IMR-90 (cell line): ENCODE measurements around the gene LAIR2. TPM values are rescaled to one million over a fixed set of nuclear protein-coding genes. Genes with fewer than 3 reads are reported as not detected.
A peak's percentile ranks its signal among the peaks of the same experiment; 100 is the strongest.

Experiments used
- ATAC-seq: fragments of 200-7000 bp; cut with Tn5 transposase; 2 replicates; pipeline ENCODE4 v1.9.1; 2020; ENCODE audit warnings: low read depth, mild to moderate bottlenecking, moderate library complexity
- BruUV-seq: library from RNA; stranded (reverse); fragments of 400-500 nt; replicated peaks from 2 replicates; lab custom pipeline; 2021; lab: Mats Ljungman, UMichigan
- CTCF ChIA-PET: fragments of 300-600 bp; formaldehyde crosslinking; extraction: SDS; loops from one replicate; lab custom pipeline; 2021; ENCODE audit warnings: antibody characterized with exemption; lab: Yijun Ruan, JAX
- POLR2A ChIA-PET: fragments of 300-600 bp; sonication (Branson Sonifier 250); formaldehyde crosslinking; loops from one replicate; lab custom pipeline; 2022; ENCODE audit warnings: antibody characterized with exemption; ENCODE audit not compliant: unreplicated experiment; lab: Charles Lee
- DNase-seq: peaks from one replicate; pipeline ENCODE4 v3.0.0; 2013
- H2AFZ ChIP-seq: replicated peaks from 2 replicates; pipeline ENCODE3; 2013; ENCODE audit warnings: low read length, mild to moderate bottlenecking; ENCODE audit not compliant: poor library complexity
- H2AK5ac ChIP-seq: 2 replicates; pipeline ENCODE4 v1.6.1; 2013; ENCODE audit warnings: low read depth, low read length, inconsistent platforms
- H2AK9ac ChIP-seq: replicated peaks from 2 replicates; pipeline ENCODE3; 2013; ENCODE audit warnings: mild to moderate bottlenecking, low read depth, low read length, moderate library complexity; ENCODE audit not compliant: poor library complexity
- H2BK120ac ChIP-seq: 2 replicates; pipeline ENCODE4 v1.6.1; 2013; ENCODE audit warnings: low read depth, low read length, inconsistent platforms
- H2BK15ac ChIP-seq: 3 replicates; pipeline ENCODE4 v1.6.1; 2013; ENCODE audit warnings: low read depth, low read length, inconsistent platforms
- H2BK20ac ChIP-seq: 2 replicates; pipeline ENCODE4 v1.6.1; 2013; ENCODE audit warnings: low read depth, mild to moderate bottlenecking, inconsistent platforms, low read length, moderate library complexity
- H2BK5ac ChIP-seq: 2 replicates; pipeline ENCODE4 v1.6.1; 2013; ENCODE audit warnings: mild to moderate bottlenecking, low read depth, low read length, inconsistent platforms; ENCODE audit not compliant: poor library complexity, severe bottlenecking
- H3K14ac ChIP-seq: replicated peaks from 2 replicates; pipeline ENCODE4 v1.6.1; 2013; ENCODE audit warnings: low read depth, low read length, inconsistent platforms
- H3K18ac ChIP-seq: 2 replicates; pipeline ENCODE4 v1.6.1; 2013; ENCODE audit warnings: low read depth, low read length, control low read depth
- H3K23ac ChIP-seq: 2 replicates; pipeline ENCODE4 v1.6.1; 2013; ENCODE audit warnings: low read depth, low read length, inconsistent platforms
- H3K27ac ChIP-seq: 2 replicates; pipeline ENCODE4 v1.5.1; 2013; ENCODE audit warnings: mild to moderate bottlenecking, control low read depth, low read length; ENCODE audit not compliant: insufficient read depth
- H3K27me3 ChIP-seq: 2 replicates; pipeline ENCODE4 v1.6.1; 2013; ENCODE audit warnings: low read length; ENCODE audit not compliant: control insufficient read depth, insufficient read depth
- H3K36me3 ChIP-seq: 2 replicates; pipeline ENCODE4 v1.6.1; 2013; ENCODE audit warnings: low read length, mixed read lengths; ENCODE audit not compliant: control insufficient read depth, insufficient read depth
- H3K4ac ChIP-seq: 2 replicates; pipeline ENCODE4 v1.6.1; 2013; ENCODE audit warnings: low read depth, low read length, inconsistent platforms
- H3K4me1 ChIP-seq: 2 replicates; pipeline ENCODE4 v1.6.1; 2013; ENCODE audit warnings: low read length, mixed read lengths; ENCODE audit not compliant: control insufficient read depth, insufficient read depth
- H3K4me2 ChIP-seq: 2 replicates; pipeline ENCODE4 v1.6.1; 2013; ENCODE audit warnings: low read depth, mild to moderate bottlenecking, control low read depth, low read length, moderate library complexity
- H3K4me3 ChIP-seq: 2 replicates; pipeline ENCODE4 v1.5.1; 2013; ENCODE audit warnings: low read depth, mild to moderate bottlenecking, control low read depth, low read length, moderate library complexity; ENCODE audit not compliant: insufficient read depth
- H3K56ac ChIP-seq: 2 replicates; pipeline ENCODE4 v1.6.1; 2013; ENCODE audit warnings: low read length, inconsistent platforms; ENCODE audit not compliant: insufficient read depth; ENCODE audit errors: extremely low read depth
- H3K79me1 ChIP-seq, 2 experiments: 2 replicates each; pipeline ENCODE4 v1.6.1; 2013; ENCODE audit warnings: low read length in 2 of 2, inconsistent platforms in 1 of 2, low read depth in 1 of 2
- H3K9ac ChIP-seq: 2 replicates; pipeline ENCODE4 v1.6.1; 2013; ENCODE audit warnings: low read depth, low read length, control low read depth
- H3K9me1 ChIP-seq: 2 replicates; pipeline ENCODE4 v1.6.1; 2013; ENCODE audit warnings: low read length, inconsistent platforms; ENCODE audit not compliant: insufficient read depth
- H3K9me3 ChIP-seq: 2 replicates; pipeline ENCODE4 v1.6.1; 2013; ENCODE audit warnings: low read length; ENCODE audit not compliant: control insufficient read depth, insufficient read depth
- H4K20me1 ChIP-seq: 2 replicates; pipeline ENCODE4 v1.6.1; 2013; ENCODE audit warnings: low read length, inconsistent platforms; ENCODE audit not compliant: insufficient read depth
- H4K5ac ChIP-seq: 2 replicates; pipeline ENCODE4 v1.6.1; 2013; ENCODE audit warnings: mild to moderate bottlenecking, low read depth, low read length, control low read depth
- H4K8ac ChIP-seq, 2 experiments: 2 replicates each; pipeline ENCODE4 v1.6.1; 2013; ENCODE audit warnings: low read depth in 2 of 2, low read length in 2 of 2, control low read depth in 1 of 2, inconsistent platforms in 1 of 2
- H4K91ac ChIP-seq: 2 replicates; pipeline ENCODE4 v1.6.1; 2013; ENCODE audit warnings: low read depth, low read length, inconsistent platforms; ENCODE audit not compliant: insufficient read depth
- CEBPB ChIP-seq: IDR thresholded peaks from 2 replicates; pipeline ENCODE4 v1.6.1; 2012; ENCODE audit warnings: low read depth, low read length, improper control_type of control experiment
- CHD1 ChIP-seq: IDR thresholded peaks from 2 replicates; pipeline ENCODE4 v1.6.1; 2012; ENCODE audit warnings: low read depth, low read length, improper control_type of control experiment
- MAZ ChIP-seq: IDR thresholded peaks from 2 replicates; pipeline ENCODE4 v1.6.1; 2012; ENCODE audit warnings: low read depth, mild to moderate bottlenecking, low read length, improper control_type of control experiment, moderate library complexity, borderline replicate concordance
- NFE2L2 ChIP-seq: fragments of 150-350 bp; IDR thresholded peaks from 2 replicates; pipeline ENCODE4 v1.6.1; 2016; ENCODE audit warnings: low read depth, mild to moderate bottlenecking, low read length
- RCOR1 ChIP-seq: IDR thresholded peaks from 2 replicates; pipeline ENCODE4 v1.6.1; 2012; ENCODE audit warnings: mild to moderate bottlenecking, low read length, improper control_type of control experiment; ENCODE audit not compliant: insufficient replicate concordance
- RFX5 ChIP-seq: IDR thresholded peaks from 2 replicates; pipeline ENCODE4 v1.8.0; 2012; ENCODE audit warnings: low read depth, mild to moderate bottlenecking, low read length, moderate library complexity
- SMC3 ChIP-seq: fragments of 150-350 bp; IDR thresholded peaks from 2 replicates; pipeline ENCODE4 v1.6.1; 2016; ENCODE audit warnings: low read depth, mild to moderate bottlenecking, antibody characterized with exemption, low read length, moderate library complexity
- WGBS, 2 experiments: methylation state at CpG; one replicate each; pipeline versions ENCODE4 v1.1.5 to v1.1.7; 2013; ENCODE audit warnings: missing lambda C conversion rate in 2 of 2; ENCODE audit not compliant: insufficient read length in 1 of 2; ENCODE audit errors: extremely low coverage in 2 of 2; 5-methylcytosine and 5-hydroxymethylcytosine counted together
- dilution Hi-C: fragments of 300-500 bp; cut with HindIII; formaldehyde crosslinking; loops from one replicate; pipeline ENCODE4 v1.14.3; 2018; ENCODE audit warnings: low sequenced_read_pairs; ENCODE audit not compliant: unreplicated experiment
- in situ Hi-C: fragments of 300-500 bp; cut with MboI; formaldehyde crosslinking; loops from 3 replicates; pipeline ENCODE4 v1.14.3; 2019; ENCODE audit warnings: low sequenced_read_pairs, inconsistent platforms, mixed read lengths
- intact Hi-C: fragments of 100-400 bp; cut with micrococcal nuclease; formaldehyde crosslinking; loops from 2 replicates; pipeline ENCODE4 v1.10.0; 2022
- polyA plus RNA-seq, 3 experiments: library from polyadenylated mRNA; depleted of rRNA; stranded (reverse); fragments of >200 nt; gene quantifications; 2 replicates each; pipeline ENCODE4 v1.2.3, GENCODE V29; 2012; ENCODE audit warnings: low replicate concordance in 1 of 3
- total RNA-seq: library from RNA; depleted of rRNA; stranded (reverse); fragments of >200 nt; gene quantifications from 2 replicates; pipeline ENCODE4 v1.2.3, GENCODE V29; 2012

The LAIR2 gene
- total and polyA plus RNA-seq, 2 of the 4 experiments (the other 2 are of a cell fraction), result not detected

- no peak for TF ChIP-seq CHD1
These were observed 43.1 kb upstream of the LAIR2 start (continued) for GRCh38 chr19:54459282-54460229.

DNA sequence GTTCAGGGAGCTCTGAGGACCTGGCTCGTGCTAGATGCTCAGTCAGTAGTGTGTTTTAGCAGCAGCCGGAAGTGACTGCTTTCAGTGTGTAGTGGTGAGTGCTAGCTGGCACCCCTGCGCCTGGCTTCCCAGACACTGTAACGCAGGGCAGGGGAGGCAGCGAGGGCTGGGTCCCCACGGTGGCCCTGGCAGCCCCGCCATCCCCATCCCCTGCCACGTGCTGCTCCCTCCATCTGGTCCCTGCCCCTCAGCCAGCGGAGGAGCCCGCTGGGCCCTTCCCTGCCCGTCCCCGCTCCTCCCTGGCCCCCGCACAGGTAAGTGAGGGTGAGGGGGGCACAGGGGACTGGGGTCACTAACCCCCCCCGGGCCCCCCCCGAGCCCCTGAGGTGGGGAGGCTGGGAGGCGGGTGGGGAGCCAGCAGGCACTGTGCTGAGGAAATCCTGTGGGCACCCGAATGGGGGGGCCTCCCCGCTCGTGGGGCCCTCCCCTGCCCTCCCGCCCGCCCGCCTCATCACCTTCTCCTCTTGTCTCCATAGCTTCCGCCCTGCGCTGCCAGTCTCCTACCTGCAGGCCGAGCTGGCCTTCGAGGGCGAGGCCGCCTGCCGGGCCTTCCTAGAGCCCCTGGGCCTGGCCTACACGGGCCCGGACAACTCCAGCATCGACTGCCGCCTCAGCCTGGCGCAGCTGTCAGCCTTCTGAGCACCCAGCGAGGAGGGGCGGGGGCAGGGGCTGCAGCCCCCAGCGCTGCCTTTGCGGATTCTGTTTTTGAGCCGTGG, 42.2 kb upstream of the LAIR2 start:
- Histone ChIP-seq H2AK5ac (0 out of 2 replicates have a peak overlapping the region, but pooled peaks have one; percentile 16), H4K5ac (no peak overlapping the region), H2AK9ac (peak overlapping the region; percentile 72), H3K18ac (no peak overlapping the region), H3K9ac (no peak overlapping the region), H4K91ac (no peak overlapping the region), H3K4me3 (no peak overlapping the region), H4K20me1 (peaks cover 56% of the 10 kb centered on the region), H3K9me3 (no peaks in the 10 kb centered on the region), H3K27me3 (no peaks in the 10 kb centered on the region), H3K14ac (no peak overlapping the region), H2BK5ac (no peak overlapping the region), H3K27ac (no peak overlapping the region; the same call in 1 of the 2 replicates), H3K9me1 (peaks cover 6% of the 10 kb centered on the region; the same call in 1 of the 2 replicates), H4K8ac (no peak overlapping the region; a peak in 1 of 4 replicates), H3K36me3 (peaks cover 64% of the 10 kb centered on the region), H3K79me1 (peaks cover 11 to 44% of the 10 kb centered on the region in 2 experiments; a peak in 3 of 4 replicates), H3K4ac (no peak overlapping the region), H2BK20ac (no peak overlapping the region), H3K4me1 (peaks cover 18% of the 10 kb centered on the region), H3K23ac (no peak overlapping the region), H3K56ac (no peak overlapping the region), H3K4me2 (no peak overlapping the region), H2AFZ (peak overlapping the region; percentile 32), H2BK15ac (no peak overlapping the region), H2BK120ac (no peak overlapping the region)
- ChIA-PET POLR2A (no interaction called here), CTCF (no interaction called here)
- TF ChIP-seq MAZ (no peak), NFE2L2 (no peak), CEBPB (no peak), RFX5 (no peak), SMC3 (no peak), RCOR1 (no peak), CHD1 (no peak)
- 53% methylated on average over 3 of the region's 39 CpGs; no CpG with 5 or more reads in 1 of the 2 experiments for WGBS, 2 experiments
- in situ Hi-C loops (loop anchor here (25.0 kb wide), 4 partner anchors 348 to 1677 kb away; partner anchors contain the start of genes NAT14, NDUFA3, OSCAR and PRPF31), intact Hi-C loops (loop anchor here (1.0 to 10.0 kb wide), 2 partner anchors 11 to 624 kb away; partner anchors contain the start of gene LENG8), dilution Hi-C loops (no loop called here)
- ATAC-seq, result no peak
- no TSS peak for BruUV-seq
- no peak for DNase-seq
